DOHH2 (cell line): ENCODE data around the gene ACOX3.
A peak's percentile ranks its signal among the peaks of the same experiment; 100 is the strongest.

ENCODE experiments used
- H3F3A ChIP-seq: fragments of 200-600 bp; sonication (generic), shearing (Covaris generic); 2 replicates; pipeline ENCODE4 v1.6.0; 2016; ENCODE audit warnings: antibody characterized with exemption, mild to moderate bottlenecking; ENCODE audit not compliant: control insufficient read depth, insufficient read depth
- H3K27ac ChIP-seq: fragments of 200-600 bp; sonication (generic); 2 replicates; pipeline ENCODE4 v1.5.1; 2014; ENCODE audit warnings: low read depth, mild to moderate bottlenecking, low read length, moderate library complexity
- H3K27me3 ChIP-seq: fragments of 200-600 bp; sonication (generic); 2 replicates; pipeline ENCODE4 v1.6.1; 2014; ENCODE audit warnings: mild to moderate bottlenecking, low read length, mixed read lengths; ENCODE audit not compliant: control insufficient read depth
- H3K36me3 ChIP-seq: fragments of 200-600 bp; sonication (generic); 2 replicates; pipeline ENCODE4 v1.6.1; 2014; ENCODE audit warnings: mild to moderate bottlenecking, low read length, moderate library complexity, mixed read lengths; ENCODE audit not compliant: control insufficient read depth
- H3K4me1 ChIP-seq: fragments of 200-600 bp; sonication (generic); 2 replicates; pipeline ENCODE4 v1.6.1; 2014; ENCODE audit warnings: mild to moderate bottlenecking, low read length, mixed read lengths; ENCODE audit not compliant: control insufficient read depth
- H3K4me2 ChIP-seq: fragments of 200-600 bp; sonication (generic); 2 replicates; pipeline ENCODE4 v1.6.0; 2014; ENCODE audit warnings: mild to moderate bottlenecking, low read length, moderate library complexity
- H3K4me3 ChIP-seq: fragments of 200-600 bp; sonication (generic); 2 replicates; pipeline ENCODE4 v1.5.1; 2014; ENCODE audit warnings: mild to moderate bottlenecking, low read length, mixed read lengths
- H3K79me2 ChIP-seq: fragments of 200-600 bp; sonication (generic); 2 replicates; pipeline ENCODE4 v1.6.1; 2014; ENCODE audit warnings: mild to moderate bottlenecking, low read length, mixed read lengths; ENCODE audit not compliant: control insufficient read depth
- H3K9me2 ChIP-seq: fragments of 200-600 bp; sonication (generic); replicated peaks from 2 replicates; pipeline ENCODE4 v1.6.1; 2014; ENCODE audit warnings: mild to moderate bottlenecking, low read length, mixed read lengths; ENCODE audit not compliant: control insufficient read depth
- H3K9me3 ChIP-seq: fragments of 200-600 bp; sonication (generic); 2 replicates; pipeline ENCODE4 v1.6.1; 2014; ENCODE audit warnings: antibody characterized with exemption, low read length, mixed read lengths; ENCODE audit not compliant: control insufficient read depth, insufficient read depth
- H4K20me1 ChIP-seq: fragments of 200-600 bp; sonication (generic); 2 replicates; pipeline ENCODE4 v1.6.0; 2014; ENCODE audit warnings: low read depth, mild to moderate bottlenecking, antibody characterized with exemption, low read length, moderate library complexity; ENCODE audit not compliant: control insufficient read depth, insufficient read depth
- CTCF ChIP-seq: fragments of 200-600 bp; sonication (generic); IDR thresholded peaks from one replicate; pipeline ENCODE4 v1.5.1; 2014; ENCODE audit warnings: antibody characterized with exemption, mild to moderate bottlenecking, low read depth, low read length; ENCODE audit not compliant: poor library complexity, severe bottlenecking
- EZH2phosphoT487 ChIP-seq: fragments of 200-600 bp; sonication (generic); IDR thresholded peaks from 2 replicates; pipeline ENCODE4 v1.6.1; 2017; ENCODE audit warnings: borderline replicate concordance, mild to moderate bottlenecking, antibody characterized with exemption, low read length, moderate library complexity, mixed read lengths

Gene ACOX3

GRCh38 chr4:8319061-8319460 lies 121.5 kb downstream of the ACOX3 start:
- H3K9me3 ChIP-seq, result no peaks in the 10 kb centered on the region
- H4K20me1 ChIP-seq, result no peaks in the 10 kb centered on the region
- H3K27me3 ChIP-seq, result no peaks in the 10 kb centered on the region
- H3K9me2 ChIP-seq, result no peaks in the 10 kb centered on the region
- H3K4me1 ChIP-seq, result peaks cover 38% of the 10 kb centered on the region
- no peak overlapping the region for H3K4me3 ChIP-seq
- H3K27ac ChIP-seq, result no peak overlapping the region
- H3K79me2 ChIP-seq, result no peaks in the 10 kb centered on the region
- H3K4me2 ChIP-seq, result no peak overlapping the region
- H3K36me3 ChIP-seq, result no peaks in the 10 kb centered on the region
- TF ChIP-seq CTCF, result no peak
- no peak for TF ChIP-seq EZH2phosphoT487
- no peaks in the 10 kb centered on the region for H3F3A ChIP-seq

GRCh38 chr4:8318509-8318908 lies 122.0 kb downstream of the ACOX3 start:
- Histone ChIP-seq H3K36me3 (no peaks in the 10 kb centered on the region), H3K27me3 (no peaks in the 10 kb centered on the region), H3K4me2 (no peak overlapping the region), H3F3A (0 out of 2 replicates have a peak, but pooled peaks cover 2% of the 10 kb centered on the region), H3K9me2 (no peaks in the 10 kb centered on the region), H3K4me1 (peaks cover 38% of the 10 kb centered on the region), H4K20me1 (no peaks in the 10 kb centered on the region), H3K27ac (no peak overlapping the region), H3K4me3 (no peak overlapping the region), H3K9me3 (no peaks in the 10 kb centered on the region), H3K79me2 (no peaks in the 10 kb centered on the region)
- TF ChIP-seq CTCF (no peak), EZH2phosphoT487 (no peak)

GRCh38 chr4:8317474-8317873 lies 123.0 kb downstream of the ACOX3 start:
- H3K4me3 ChIP-seq, result no peak overlapping the region
- H3F3A ChIP-seq, result 0 out of 2 replicates have a peak, but pooled peaks cover 2% of the 10 kb centered on the region
- no peak overlapping the region for H3K27ac ChIP-seq
- H3K27me3 ChIP-seq, result no peaks in the 10 kb centered on the region
- no peaks in the 10 kb centered on the region for H3K9me3 ChIP-seq
- TF ChIP-seq EZH2phosphoT487 (no peak), CTCF (no peak)
- peaks cover 38% of the 10 kb centered on the region for H3K4me1 ChIP-seq
- no peaks in the 10 kb centered on the region for H3K36me3 ChIP-seq
- no peaks in the 10 kb centered on the region for H3K9me2 ChIP-seq
- H4K20me1 ChIP-seq, result no peaks in the 10 kb centered on the region
- H3K4me2 ChIP-seq, result peak overlapping the region; percentile 64
- H3K79me2 ChIP-seq, result no peaks in the 10 kb centered on the region

- H3K79me2 ChIP-seq, result no peaks in the 10 kb centered on the region
- H4K20me1 ChIP-seq, result no peaks in the 10 kb centered on the region
- no peaks in the 10 kb centered on the region for H3K9me3 ChIP-seq
- H3K36me3 ChIP-seq, result no peaks in the 10 kb centered on the region
- peak overlapping the region; percentile 64 for H3K4me2 ChIP-seq
- H3K27ac ChIP-seq, result no peak overlapping the region
- H3K9me2 ChIP-seq, result no peaks in the 10 kb centered on the region
- H3K4me3 ChIP-seq, result no peak overlapping the region
- 0 out of 2 replicates have a peak, but pooled peaks cover 2% of the 10 kb centered on the region for H3F3A ChIP-seq
- H3K27me3 ChIP-seq, result no peaks in the 10 kb centered on the region
- TF ChIP-seq EZH2phosphoT487 (no peak), CTCF (no peak)
- peaks cover 38% of the 10 kb centered on the region for H3K4me1 ChIP-seq
These were observed 123.6 kb downstream of the ACOX3 start for GRCh38 chr4:8316911-8317351.
